SK-N-SH (cell line): Measurements from ENCODE around the gene OR51S1.

Experiments used
- ELF1 ChIP-seq: IDR thresholded peaks from 2 replicates; pipeline ENCODE4 v1.4.0; 2012
- FOXM1 ChIP-seq: IDR thresholded peaks from 2 replicates; pipeline ENCODE4 v1.4.0; 2012; ENCODE audit warnings: low read depth, mild to moderate bottlenecking
- JUND ChIP-seq: IDR thresholded peaks from 2 replicates; pipeline ENCODE4 v1.4.0; 2012
- POLR2AphosphoS5 ChIP-seq: IDR thresholded peaks from 2 replicates; pipeline ENCODE4 v1.6.1; 2012; ENCODE audit warnings: low read depth, low read length
- RAD21 ChIP-seq: IDR thresholded peaks from 2 replicates; pipeline ENCODE4 v1.6.1; 2012; ENCODE audit warnings: mild to moderate bottlenecking, low read length
- RXRA ChIP-seq: IDR thresholded peaks from 2 replicates; pipeline ENCODE4 v1.4.0; 2012; ENCODE audit warnings: low read depth, mild to moderate bottlenecking, borderline replicate concordance
- SMC3 ChIP-seq: IDR thresholded peaks from 2 replicates; pipeline ENCODE4 v1.6.1; 2012; ENCODE audit warnings: low read depth, low read length, improper control_type of control experiment
- TF ChIP-seq, protein P1 (sequence below): fragments of 200-600 bp; sonication (generic); IDR thresholded peaks from 2 replicates; pipeline ENCODE4 v1.6.1; 2017; ENCODE audit warnings: antibody characterized with exemption, mild to moderate bottlenecking, moderate library complexity

DNA sequence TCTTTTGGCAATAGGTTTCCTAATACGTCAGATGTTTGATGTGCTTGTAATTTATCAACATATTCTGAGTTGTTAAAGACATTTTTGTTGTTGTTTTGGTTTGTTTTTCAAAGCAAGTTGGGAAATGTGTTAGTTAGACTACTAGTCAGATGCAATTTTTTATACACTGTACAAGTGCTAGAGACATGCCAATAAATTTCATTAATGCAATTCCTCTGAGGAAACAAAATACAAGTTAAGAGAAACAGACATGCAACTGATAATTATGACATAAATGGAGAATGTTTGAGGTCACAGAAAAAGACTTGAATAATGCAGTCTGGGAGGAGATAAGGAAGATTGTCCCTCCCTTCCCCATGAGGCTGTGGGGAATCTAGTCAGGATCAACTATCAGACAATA, 38.6 kb upstream of the OR51S1 start:
- TF ChIP-seq, protein P1, sequence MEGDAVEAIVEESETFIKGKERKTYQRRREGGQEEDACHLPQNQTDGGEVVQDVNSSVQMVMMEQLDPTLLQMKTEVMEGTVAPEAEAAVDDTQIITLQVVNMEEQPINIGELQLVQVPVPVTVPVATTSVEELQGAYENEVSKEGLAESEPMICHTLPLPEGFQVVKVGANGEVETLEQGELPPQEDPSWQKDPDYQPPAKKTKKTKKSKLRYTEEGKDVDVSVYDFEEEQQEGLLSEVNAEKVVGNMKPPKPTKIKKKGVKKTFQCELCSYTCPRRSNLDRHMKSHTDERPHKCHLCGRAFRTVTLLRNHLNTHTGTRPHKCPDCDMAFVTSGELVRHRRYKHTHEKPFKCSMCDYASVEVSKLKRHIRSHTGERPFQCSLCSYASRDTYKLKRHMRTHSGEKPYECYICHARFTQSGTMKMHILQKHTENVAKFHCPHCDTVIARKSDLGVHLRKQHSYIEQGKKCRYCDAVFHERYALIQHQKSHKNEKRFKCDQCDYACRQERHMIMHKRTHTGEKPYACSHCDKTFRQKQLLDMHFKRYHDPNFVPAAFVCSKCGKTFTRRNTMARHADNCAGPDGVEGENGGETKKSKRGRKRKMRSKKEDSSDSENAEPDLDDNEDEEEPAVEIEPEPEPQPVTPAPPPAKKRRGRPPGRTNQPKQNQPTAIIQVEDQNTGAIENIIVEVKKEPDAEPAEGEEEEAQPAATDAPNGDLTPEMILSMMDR, result no peak
- TF ChIP-seq SMC3 (no peak), JUND (no peak), RAD21 (no peak), POLR2AphosphoS5 (no peak), RXRA (no peak), FOXM1 (no peak), ELF1 (no peak)
